Spleen (tissue), 7 donors: ENCODE data around the gene PAPPA.

Source experiments
- POLR2AphosphoS5 ChIP-seq, 3 donors: sonication (generic); formaldehyde crosslinking; IDR thresholded peaks; one replicate each; pipeline ENCODE4 v1.5.1; 2017; ENCODE audit warnings: antibody characterized with exemption in 3 of 3
- TF ChIP-seq, protein P1 (sequence below), 11 experiments: fragments of 200-600 bp in 7 of 11; fragments of 450-650 bp in 4 of 11; sonication (generic) in 4 of 11; IDR thresholded peaks in 8 of 11; conservative IDR thresholded peaks in 3 of 11; 1 replicate in 7 of 11; 2 replicates in 4 of 11; pipeline versions ENCODE4 v1.4.0 to v1.8.0; 2016 to 2021; ENCODE audit warnings: antibody characterized with exemption in 11 of 11, inconsistent platforms in 4 of 11, mild to moderate bottlenecking in 1 of 11
- donor health status: DM: no; HTN: no; CAD: no; lungs with moderate emphysema.
- donor health status: DM: no; HTN: no; CAD: no.
- donor health status: DM: no; HTN: no; CAD: no.

DNA sequence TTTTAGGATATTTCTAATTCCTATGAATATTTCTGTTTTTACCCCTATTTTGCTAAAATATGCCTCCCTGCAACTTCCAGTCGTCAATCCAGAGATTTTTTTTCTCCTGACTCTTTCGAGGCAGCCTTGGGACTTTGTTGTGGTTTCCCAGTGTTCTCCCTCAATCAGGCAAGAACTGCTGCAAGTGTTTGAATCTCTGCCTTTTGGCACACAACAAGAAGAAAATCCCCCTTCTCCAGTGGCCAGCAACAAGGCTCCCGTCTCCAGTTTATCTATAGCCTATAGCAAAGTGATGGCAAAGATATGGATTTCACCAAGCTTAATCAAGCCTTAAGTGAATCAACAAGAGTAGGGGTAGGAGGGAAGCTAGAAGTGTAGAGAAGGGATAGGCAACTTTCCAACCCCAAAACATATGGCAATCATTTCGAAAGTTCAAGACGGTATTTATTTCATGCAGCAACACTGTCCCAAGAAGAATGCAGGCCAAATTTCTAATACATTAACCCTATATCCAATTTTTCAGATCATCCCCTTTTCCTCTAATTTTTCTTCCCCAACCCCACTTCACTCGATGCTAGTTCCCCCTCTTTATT lies 37.7 kb upstream of the PAPPA start:
- TF ChIP-seq, protein P1, sequence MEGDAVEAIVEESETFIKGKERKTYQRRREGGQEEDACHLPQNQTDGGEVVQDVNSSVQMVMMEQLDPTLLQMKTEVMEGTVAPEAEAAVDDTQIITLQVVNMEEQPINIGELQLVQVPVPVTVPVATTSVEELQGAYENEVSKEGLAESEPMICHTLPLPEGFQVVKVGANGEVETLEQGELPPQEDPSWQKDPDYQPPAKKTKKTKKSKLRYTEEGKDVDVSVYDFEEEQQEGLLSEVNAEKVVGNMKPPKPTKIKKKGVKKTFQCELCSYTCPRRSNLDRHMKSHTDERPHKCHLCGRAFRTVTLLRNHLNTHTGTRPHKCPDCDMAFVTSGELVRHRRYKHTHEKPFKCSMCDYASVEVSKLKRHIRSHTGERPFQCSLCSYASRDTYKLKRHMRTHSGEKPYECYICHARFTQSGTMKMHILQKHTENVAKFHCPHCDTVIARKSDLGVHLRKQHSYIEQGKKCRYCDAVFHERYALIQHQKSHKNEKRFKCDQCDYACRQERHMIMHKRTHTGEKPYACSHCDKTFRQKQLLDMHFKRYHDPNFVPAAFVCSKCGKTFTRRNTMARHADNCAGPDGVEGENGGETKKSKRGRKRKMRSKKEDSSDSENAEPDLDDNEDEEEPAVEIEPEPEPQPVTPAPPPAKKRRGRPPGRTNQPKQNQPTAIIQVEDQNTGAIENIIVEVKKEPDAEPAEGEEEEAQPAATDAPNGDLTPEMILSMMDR (IDR thresholded peaks at IDR 0.05 in 8 of 11, conservative IDR thresholded peaks at IDR 0.05 in 3 of 11) = no peak
- TF ChIP-seq POLR2AphosphoS5 (IDR thresholded peaks at IDR 0.05) = no peak
